GOT3 (cell line): ENCODE results near the gene FAM3A.

Source experiments
- DNase-seq: peaks from one replicate; lab custom pipeline; 2025; ENCODE audit warnings: mixed read lengths; lab: John Stamatoyannopoulos, UW

Gene FAM3A

GRCh38 chrX:154481195-154481594 lies 34.8 kb downstream of the FAM3A start:
- no peak for DNase-seq

GRCh38 chrX:154478728-154479622 lies 37.1 kb downstream of the FAM3A start, which contains the start of gene LAGE3:
Gene LAGE3 (minus strand): TSS chrX:154479281. CDS start chrX:154478915, 366 bp downstream.
- peak; percentile 57 for DNase-seq

DNA sequence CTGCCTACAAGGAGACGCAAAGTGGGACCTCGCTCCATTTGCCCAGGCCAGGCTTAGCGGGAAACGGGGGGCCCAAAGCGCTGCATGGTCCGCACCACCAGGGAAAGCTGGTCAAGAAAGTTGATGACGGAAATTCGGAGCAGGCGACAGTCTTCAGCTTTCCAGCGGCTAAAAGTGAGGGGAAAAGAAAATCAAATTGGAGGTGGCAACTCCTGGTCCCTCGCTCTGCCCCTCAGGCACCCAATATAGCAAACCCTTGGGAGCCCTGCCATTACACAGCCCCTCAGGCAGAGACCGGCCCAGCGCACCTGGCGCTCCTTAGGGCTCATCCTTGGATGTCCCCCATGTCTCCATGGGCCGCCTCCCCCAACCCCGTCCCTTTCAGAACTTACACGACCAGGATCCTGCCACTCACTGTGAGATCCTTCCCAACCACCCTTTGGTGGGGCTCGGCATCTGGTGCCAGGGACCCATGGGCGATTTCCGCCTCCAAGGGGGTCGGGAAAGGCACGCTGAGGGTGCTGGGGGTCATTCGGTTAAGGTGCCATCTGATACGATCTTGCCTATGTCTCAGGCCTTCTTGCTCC lies 38.0 kb downstream of the FAM3A start:
- no peak for DNase-seq

GRCh38 chrX:154476821-154477220 lies 39.2 kb downstream of the FAM3A start:
- DNase-seq, result no peak

DNA sequence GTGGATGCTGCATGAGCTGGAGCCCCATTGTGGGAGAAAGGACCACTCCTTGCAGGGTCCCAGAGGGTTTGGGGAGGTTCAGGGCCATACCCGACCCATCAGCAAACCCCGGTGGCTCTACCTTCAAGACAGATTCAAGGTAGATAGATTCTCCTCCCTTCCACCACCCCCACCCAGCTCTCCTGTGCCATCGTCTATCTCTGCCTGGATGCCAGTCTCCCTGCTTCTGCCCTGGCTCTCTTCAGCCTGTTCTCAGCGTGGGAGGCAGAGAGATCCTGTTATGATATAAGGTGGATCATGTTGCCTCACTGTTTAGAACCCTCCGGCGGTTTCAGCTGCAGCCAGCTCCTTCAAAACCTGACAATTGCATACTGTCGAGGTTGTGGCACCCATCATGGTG lies 42.3 kb downstream of the FAM3A start:
- DNase-seq, result no peak

DNA sequence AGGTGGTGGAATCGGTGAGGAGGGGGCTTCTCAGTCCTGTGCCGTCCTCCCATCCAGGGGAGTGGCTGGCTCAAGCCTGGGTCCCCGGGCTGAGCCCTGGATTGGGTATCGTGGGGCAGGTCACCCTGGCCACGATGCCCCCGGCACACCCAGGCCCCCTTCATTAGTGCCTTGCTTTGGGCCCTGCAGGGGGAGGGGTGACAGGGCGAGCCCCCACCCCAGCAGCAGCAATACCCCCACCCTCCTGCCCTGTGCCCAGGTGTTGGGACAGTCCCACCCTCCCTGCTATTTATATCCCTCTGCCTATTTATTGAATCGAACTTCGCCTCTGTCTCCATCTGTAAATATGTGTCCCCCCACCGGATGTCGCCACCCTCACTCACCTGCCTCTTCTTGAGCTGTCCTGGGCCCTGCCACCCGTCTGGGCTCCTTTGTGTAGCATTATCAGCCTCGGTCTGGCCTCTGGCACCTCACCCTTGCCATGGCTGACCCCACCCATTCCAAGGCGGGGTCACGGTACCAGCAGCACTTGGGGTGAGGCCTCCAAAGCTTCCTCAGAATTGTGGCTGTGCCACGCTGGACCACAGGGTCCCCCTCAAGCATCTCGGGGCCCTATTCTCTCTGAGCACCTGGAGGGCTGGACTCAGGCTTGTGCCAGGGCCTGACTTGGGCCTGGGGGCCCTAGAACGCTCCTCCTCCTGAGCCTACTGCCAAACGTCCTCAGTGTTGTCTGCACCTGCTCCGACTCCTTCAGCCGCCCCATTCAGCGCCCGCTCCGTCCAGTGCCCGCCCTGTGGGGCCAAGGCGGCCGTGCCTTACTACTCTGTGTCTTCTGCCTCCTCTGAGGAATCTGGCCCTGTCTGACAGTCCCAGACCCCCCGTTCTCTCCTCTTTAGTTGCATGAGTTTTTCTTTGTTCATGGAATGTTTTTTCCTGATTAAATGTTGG lies 43.1 kb downstream of the FAM3A start:
- DNase-seq, result no peak

DNA sequence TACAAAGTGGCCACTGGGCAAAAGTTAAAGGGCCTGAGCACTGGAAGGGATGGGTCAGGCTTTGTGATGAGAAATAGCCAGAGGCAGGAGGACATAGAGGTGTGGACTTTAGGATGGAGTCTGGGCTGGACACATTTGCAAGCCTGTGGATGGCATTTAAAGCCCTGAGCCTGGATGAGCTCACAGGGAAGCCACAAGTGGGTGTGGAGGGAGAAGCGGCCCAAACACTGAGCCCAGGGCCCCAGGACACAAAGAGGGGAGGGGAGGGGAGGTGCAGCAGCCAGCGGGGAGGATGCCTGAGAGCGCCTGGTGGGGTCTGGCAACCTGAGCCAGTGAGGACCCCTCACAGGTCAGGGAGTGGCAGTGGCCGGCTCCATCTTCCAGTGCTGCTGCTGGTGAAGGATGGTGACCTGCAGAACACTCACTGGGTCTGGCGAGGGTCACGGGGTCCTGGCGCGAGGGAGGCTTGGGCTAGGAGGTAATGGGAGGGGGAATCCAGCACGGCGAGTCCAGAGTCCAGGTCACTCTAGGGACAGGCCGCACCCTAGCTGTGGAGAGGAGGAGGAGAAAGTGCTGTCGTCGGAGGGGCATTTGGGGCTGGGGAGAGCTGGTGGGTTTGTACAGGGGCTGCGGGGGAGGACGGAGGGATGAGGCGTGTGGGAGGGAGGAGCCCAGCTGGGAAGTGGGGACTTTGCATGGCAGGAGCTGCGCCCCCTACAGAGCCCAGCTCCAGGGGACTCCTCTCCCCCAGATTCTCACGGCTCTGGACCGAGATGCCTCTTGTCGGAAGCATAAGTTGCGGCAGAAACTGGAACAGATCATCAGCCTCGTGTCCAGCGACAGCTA lies 44.0 kb downstream of the FAM3A start:
- no peak for DNase-seq

DNA sequence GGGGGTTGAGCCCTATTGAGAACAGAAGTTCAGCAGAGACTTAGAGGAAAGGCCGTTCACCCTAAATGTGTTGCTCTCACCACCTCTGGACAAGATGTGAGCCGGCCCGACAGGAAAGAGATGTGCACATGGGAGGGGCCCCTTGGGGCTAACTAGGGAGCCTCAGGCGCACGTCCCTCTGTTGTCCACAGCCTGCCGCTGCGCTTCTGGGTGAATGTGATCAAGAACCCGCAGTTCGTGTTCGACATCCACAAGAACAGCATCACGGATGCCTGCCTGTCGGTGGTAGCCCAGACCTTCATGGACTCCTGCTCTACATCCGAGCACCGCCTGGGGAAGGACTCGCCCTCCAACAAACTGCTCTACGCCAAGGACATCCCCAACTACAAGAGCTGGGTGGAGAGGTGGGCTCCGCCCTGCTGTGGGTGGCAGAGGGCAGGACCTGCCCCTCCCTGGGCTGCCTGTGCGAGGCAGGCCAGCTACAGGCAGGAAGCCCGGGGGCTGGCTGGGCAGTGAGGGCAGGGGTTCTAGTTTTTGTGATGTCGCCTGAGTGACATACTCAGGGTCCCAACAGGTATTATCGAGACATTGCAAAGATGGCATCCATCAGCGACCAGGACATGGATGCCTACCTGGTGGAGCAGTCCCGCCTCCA lies 45.0 kb downstream of the FAM3A start:
- no peak for DNase-seq

- no peak for DNase-seq
These were observed 45.6 kb downstream of the FAM3A start for GRCh38 chrX:154470434-154470833.

GRCh38 chrX:154469880-154470279 lies 46.2 kb downstream of the FAM3A start:
- DNase-seq, result no peak

DNA sequence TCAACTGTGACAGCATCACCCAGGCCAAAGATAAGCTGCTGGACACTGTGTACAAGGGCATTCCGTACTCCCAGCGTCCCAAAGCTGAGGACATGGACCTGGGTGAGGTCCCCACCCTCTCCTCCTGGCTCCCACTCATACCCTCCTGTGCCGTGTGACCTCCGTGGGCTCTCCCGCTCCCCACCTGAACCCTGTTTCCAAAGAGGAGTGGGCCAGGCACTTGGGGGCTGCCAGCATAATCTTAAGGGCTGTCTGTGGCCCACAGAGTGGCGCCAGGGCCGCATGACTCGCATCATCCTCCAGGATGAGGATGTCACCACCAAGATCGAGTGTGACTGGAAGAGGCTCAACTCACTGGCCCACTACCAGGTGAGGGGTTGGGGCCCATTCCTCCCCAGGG lies 46.9 kb downstream of the FAM3A start:
- DNase-seq, result no peak

DNA sequence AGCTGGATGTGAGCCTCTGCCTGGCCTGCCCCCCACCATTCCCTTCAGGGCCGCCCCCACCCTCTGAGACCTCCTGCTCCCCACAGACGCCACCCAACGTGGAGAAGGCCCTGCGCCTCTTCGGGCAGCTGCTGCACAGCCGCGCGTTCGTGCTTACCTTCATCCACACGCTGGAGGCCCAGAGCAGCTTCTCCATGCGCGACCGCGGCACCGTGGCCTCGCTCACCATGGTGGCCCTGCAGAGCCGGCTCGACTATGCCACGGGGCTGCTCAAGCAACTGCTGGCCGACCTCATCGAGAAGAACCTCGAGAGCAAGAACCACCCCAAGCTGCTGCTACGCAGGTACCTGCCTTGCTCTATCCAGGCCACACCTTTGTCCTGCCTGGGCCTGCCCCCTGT lies 47.8 kb downstream of the FAM3A start:
- no peak for DNase-seq

GRCh38 chrX:154467556-154467955 lies 48.5 kb downstream of the FAM3A start:
- no peak for DNase-seq

DNA sequence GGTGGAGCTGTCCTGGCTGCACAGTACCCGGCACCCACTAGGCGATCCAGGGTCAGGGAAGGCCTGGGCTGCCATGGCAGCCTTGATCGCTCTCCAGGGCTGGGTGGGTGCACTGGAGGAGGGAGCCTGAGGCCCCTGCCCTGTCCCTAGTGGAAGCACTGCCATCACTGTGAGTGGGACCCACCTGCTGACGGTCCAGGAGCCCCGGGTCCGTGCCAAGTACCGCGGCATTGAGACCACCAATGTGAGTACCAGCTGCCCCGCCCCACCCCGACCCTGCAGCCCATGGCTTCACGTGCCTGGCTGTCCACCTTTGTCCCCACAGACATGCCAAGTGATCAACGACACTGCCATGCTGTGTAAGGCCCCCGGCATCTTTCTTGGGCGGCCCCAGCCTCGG lies 49.1 kb downstream of the FAM3A start:
- DNase-seq, result no peak

GRCh38 chrX:154466036-154466435 lies 50.0 kb downstream of the FAM3A start:
- DNase-seq, result no peak

DNA sequence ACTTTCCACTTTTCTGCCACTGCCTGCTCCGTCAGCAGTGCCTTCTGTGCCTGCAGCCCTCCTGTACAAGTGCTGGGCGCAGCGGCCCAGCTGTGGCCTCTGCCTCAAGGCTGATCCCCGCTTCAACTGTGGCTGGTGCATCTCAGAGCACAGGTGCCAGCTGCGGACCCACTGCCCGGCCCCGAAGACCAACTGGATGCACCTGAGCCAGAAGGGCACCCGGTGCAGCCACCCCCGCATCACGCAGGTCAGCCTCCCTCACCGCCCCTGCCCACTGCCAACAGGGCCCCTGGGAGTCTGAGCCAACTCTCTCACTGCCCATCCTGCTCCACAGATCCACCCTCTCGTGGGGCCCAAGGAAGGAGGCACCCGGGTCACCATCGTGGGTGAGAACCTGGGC lies 50.4 kb downstream of the FAM3A start:
- DNase-seq, result no peak

- DNase-seq, result no peak
These were observed 51.1 kb downstream of the FAM3A start for GRCh38 chrX:154464806-154465365.

DNA sequence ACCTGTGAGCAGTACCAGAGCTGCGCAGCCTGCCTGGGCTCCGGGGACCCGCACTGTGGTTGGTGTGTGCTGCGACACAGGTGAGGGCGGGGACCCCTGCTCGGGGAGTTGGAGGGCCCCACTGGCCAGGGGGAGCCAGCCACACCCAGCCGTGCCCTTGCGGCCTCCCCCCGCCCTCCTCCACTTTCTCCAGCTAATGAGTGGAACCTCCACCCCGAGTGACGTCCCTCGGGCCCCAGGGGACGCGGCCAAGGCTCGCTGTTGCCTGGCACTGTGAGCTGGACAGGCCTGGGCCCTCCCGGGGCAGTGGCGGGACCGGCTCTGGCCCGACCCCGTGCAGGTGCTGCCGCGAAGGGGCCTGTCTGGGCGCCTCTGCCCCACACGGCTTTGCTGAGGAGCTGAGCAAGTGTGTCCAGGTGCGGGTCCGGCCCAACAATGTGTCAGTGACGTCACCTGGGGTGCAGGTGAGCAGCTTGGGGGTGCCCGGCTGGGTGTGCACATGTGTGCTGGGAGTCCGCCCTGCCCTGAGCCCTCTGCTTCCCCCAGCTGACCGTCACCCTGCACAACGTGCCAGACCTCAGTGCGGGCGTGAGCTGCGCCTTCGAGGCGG lies 52.3 kb downstream of the FAM3A start:
- DNase-seq, result no peak

GRCh38 chrX:154462396-154462795 lies 53.6 kb downstream of the FAM3A start:
- DNase-seq, result no peak

DNA sequence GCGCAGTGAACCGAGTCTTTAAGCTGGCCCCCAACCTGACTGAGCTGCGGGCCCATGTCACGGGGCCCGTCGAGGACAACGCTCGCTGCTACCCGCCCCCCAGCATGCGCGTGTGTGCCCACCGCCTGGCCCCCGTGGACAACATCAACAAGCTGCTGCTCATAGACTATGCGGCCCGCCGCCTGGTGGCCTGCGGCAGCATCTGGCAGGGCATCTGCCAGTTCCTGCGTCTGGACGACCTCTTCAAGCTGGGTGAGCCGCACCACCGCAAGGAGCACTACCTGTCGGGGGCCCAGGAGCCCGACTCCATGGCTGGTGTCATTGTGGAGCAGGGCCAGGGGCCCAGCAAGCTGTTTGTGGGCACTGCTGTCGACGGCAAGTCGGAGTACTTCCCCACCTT lies 55.7 kb downstream of the FAM3A start:
- no peak for DNase-seq
